ENCODE measurements around the gene CLMN. TPM values are rescaled to one million over a fixed set of nuclear protein-coding genes. Genes with fewer than 3 reads are reported as not detected.
"Not testable (repeated sequence)": the region's sequence is repeated elsewhere in the genome, so short reads cannot be mapped to it uniquely, and the experiment has no call there.

The CLMN gene
- total RNA-seq, 2 donors from 2014 or later = 105 to 131 TPM

GRCh38 chr14:95288672-95289322 is 30.9 kb downstream of the CLMN start:
- Histone ChIP-seq H3K9ac (ENCODE audit: low read depth in 2 of 2, low read length in 2 of 2) (no peak overlapping the region), H3K4me3 (no peak overlapping the region), H3K9me3 (no peaks in the 10 kb centered on the region), H3K4me1 (peaks cover 7% of the 10 kb centered on the region), H3K36me3 (no peaks in the 10 kb centered on the region), H3K27me3 (no peaks in the 10 kb centered on the region), H3K27ac (no peak overlapping the region)
- TF ChIP-seq, protein P1, sequence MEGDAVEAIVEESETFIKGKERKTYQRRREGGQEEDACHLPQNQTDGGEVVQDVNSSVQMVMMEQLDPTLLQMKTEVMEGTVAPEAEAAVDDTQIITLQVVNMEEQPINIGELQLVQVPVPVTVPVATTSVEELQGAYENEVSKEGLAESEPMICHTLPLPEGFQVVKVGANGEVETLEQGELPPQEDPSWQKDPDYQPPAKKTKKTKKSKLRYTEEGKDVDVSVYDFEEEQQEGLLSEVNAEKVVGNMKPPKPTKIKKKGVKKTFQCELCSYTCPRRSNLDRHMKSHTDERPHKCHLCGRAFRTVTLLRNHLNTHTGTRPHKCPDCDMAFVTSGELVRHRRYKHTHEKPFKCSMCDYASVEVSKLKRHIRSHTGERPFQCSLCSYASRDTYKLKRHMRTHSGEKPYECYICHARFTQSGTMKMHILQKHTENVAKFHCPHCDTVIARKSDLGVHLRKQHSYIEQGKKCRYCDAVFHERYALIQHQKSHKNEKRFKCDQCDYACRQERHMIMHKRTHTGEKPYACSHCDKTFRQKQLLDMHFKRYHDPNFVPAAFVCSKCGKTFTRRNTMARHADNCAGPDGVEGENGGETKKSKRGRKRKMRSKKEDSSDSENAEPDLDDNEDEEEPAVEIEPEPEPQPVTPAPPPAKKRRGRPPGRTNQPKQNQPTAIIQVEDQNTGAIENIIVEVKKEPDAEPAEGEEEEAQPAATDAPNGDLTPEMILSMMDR (IDR thresholded peaks at IDR 0.05) = no peak
- no peak for DNase-seq
- intact Hi-C loops (cut with DNase I) = no loop called here

GRCh38 chr14:95287176-95287754 is 32.4 kb downstream of the CLMN start:
- H3K4me3 ChIP-seq = no peak overlapping the region
- TF ChIP-seq, protein P1 (IDR thresholded peaks at IDR 0.05) = no peak
- no peak for DNase-seq

DNA sequence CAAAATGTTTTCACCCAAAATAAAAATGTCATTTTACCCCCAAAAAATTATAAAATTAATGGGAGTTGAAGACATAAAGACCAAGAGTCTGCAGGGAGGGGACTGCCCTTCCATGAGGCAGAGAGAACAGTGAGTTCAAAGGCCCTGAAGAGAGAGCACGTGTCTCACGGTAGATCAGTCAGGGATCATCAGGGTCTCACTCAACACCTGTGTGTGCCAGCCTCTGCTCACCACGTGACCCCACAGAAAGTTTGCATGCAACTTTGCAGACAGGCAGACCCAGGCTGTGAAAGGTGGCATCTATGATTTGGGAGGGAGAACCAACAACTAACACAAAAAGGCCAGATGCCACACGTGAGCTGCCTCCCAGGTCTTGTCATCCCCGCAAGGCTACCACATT is 33.1 kb downstream of the CLMN start:
- no peak for DNase-seq

More at GRCh38 chr14:95287176-95287754, 32.4 kb downstream of the CLMN start:
- Histone ChIP-seq H3K27me3 (no peaks in the 10 kb centered on the region), H3K9me3 (no peaks in the 10 kb centered on the region), H3K36me3 (no peaks in the 10 kb centered on the region), H3K4me1 (peaks cover 7% of the 10 kb centered on the region), H3K27ac (no peak overlapping the region), H3K9ac (ENCODE audit: low read depth in 2 of 2, low read length in 2 of 2) (no peak overlapping the region)
- intact Hi-C loops (cut with DNase I) = no loop called here

GRCh38 chr14:95285566-95285965 is 34.1 kb downstream of the CLMN start:
- H3K4me3 ChIP-seq = no peak overlapping the region
- no peaks in the 10 kb centered on the region for H3K9me3 ChIP-seq
- no peak overlapping the region for H3K9ac ChIP-seq (ENCODE audit: low read depth in 2 of 2, low read length in 2 of 2)
- H3K27ac ChIP-seq = no peak overlapping the region
- no peak for DNase-seq
- TF ChIP-seq, protein P1 (IDR thresholded peaks at IDR 0.05) = no peak
- intact Hi-C loops (cut with DNase I) = no loop called here
- H3K4me1 ChIP-seq = no peaks in the 10 kb centered on the region
- no peaks in the 10 kb centered on the region for H3K27me3 ChIP-seq
- H3K36me3 ChIP-seq = no peaks in the 10 kb centered on the region

More for the DNA sequence above, 33.1 kb downstream of the CLMN start:
- Histone ChIP-seq H3K4me3 (no peak overlapping the region), H3K27me3 (no peaks in the 10 kb centered on the region), H3K4me1 (peaks cover 5% of the 10 kb centered on the region), H3K36me3 (no peaks in the 10 kb centered on the region), H3K9ac (ENCODE audit: low read depth in 2 of 2, low read length in 2 of 2) (no peak overlapping the region), H3K9me3 (no peaks in the 10 kb centered on the region), H3K27ac (no peak overlapping the region)
- intact Hi-C loops (cut with DNase I) = no loop called here
- TF ChIP-seq, protein P1 (IDR thresholded peaks at IDR 0.05) = no peak

GRCh38 chr14:95283802-95284201 is 35.9 kb downstream of the CLMN start:
- H3K9me3 ChIP-seq; DNase-seq; H3K9ac ChIP-seq (ENCODE audit: low read depth in 2 of 2, low read length in 2 of 2); H3K27ac ChIP-seq; H3K4me3 ChIP-seq; H3K36me3 ChIP-seq; H3K27me3 ChIP-seq; intact Hi-C loops (cut with DNase I); H3K4me1 ChIP-seq: not testable (repeated sequence)

DNA sequence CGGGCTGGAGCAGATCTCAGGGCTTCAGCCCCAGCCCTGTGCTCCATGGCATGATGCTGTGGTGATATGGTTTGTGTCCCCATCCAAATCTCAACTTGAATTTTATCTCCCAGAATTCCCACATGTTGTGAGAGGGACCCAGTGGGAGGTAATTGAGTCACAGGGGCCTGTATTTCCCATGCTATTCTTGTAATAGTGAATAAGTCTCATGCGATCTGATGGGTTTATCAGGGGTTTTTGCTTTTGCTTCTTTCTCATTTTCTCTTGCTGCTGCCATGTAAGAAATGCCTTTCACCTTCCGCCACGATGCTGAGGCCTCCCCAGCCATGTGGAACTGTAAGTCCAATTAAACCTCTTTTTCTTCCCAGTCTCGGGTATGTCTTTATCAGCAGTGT is 36.7 kb downstream of the CLMN start:
- H3K4me1 ChIP-seq; H3K27me3 ChIP-seq; H3K9me3 ChIP-seq; H3K36me3 ChIP-seq; H3K4me3 ChIP-seq; H3K9ac ChIP-seq (ENCODE audit: low read depth in 2 of 2, low read length in 2 of 2); intact Hi-C loops (cut with DNase I); H3K27ac ChIP-seq; DNase-seq: not testable (repeated sequence)
